ENCODE results near the gene ZC3H12A.

- TF ChIP-seq CTCF (IDR thresholded peaks at IDR 0.05) (no peak), TCF7L2 (IDR thresholded peaks at IDR 0.05; ENCODE audit: low read depth, low read length) (no peak), POLR2AphosphoS5 (IDR thresholded peaks at IDR 0.05; ENCODE audit: low read depth, low read length) (no peak), SIN3A (IDR thresholded peaks at IDR 0.05; ENCODE audit: borderline replicate concordance, insufficient read depth, low read depth, low read length) (no peak)
- TF ChIP-seq, protein P1, sequence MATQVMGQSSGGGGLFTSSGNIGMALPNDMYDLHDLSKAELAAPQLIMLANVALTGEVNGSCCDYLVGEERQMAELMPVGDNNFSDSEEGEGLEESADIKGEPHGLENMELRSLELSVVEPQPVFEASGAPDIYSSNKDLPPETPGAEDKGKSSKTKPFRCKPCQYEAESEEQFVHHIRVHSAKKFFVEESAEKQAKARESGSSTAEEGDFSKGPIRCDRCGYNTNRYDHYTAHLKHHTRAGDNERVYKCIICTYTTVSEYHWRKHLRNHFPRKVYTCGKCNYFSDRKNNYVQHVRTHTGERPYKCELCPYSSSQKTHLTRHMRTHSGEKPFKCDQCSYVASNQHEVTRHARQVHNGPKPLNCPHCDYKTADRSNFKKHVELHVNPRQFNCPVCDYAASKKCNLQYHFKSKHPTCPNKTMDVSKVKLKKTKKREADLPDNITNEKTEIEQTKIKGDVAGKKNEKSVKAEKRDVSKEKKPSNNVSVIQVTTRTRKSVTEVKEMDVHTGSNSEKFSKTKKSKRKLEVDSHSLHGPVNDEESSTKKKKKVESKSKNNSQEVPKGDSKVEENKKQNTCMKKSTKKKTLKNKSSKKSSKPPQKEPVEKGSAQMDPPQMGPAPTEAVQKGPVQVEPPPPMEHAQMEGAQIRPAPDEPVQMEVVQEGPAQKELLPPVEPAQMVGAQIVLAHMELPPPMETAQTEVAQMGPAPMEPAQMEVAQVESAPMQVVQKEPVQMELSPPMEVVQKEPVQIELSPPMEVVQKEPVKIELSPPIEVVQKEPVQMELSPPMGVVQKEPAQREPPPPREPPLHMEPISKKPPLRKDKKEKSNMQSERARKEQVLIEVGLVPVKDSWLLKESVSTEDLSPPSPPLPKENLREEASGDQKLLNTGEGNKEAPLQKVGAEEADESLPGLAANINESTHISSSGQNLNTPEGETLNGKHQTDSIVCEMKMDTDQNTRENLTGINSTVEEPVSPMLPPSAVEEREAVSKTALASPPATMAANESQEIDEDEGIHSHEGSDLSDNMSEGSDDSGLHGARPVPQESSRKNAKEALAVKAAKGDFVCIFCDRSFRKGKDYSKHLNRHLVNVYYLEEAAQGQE (IDR thresholded peaks at IDR 0.05; ENCODE audit: insufficient read depth in 1 of 2, low read depth in 2 of 2, low read length in 1 of 2), result no peak
Measured at GRCh38 chr1:37478890-37479254, 4.5 kb downstream of the ZC3H12A start.

All from Panc1 (cell line).